Uterus (tissue), 2 donors: ENCODE data around the gene MCOLN2.

Experiments
- POLR2A ChIP-seq, 2 donors: fragments of 450-650 bp; IDR thresholded peaks; one replicate each; pipeline ENCODE4 v1.6.1; 2016; ENCODE audit warnings: antibody characterized with exemption in 2 of 2, mild to moderate bottlenecking in 1 of 2, moderate library complexity in 1 of 2
- TF ChIP-seq, protein P1 (sequence below), 4 experiments: fragments of 200-600 bp in 2 of 4; fragments of 450-650 bp in 2 of 4; sonication (generic) in 2 of 4; IDR thresholded peaks; one replicate each; pipeline ENCODE4 v1.5.1; 2016 to 2019; ENCODE audit warnings: antibody characterized with exemption in 4 of 4, mild to moderate bottlenecking in 2 of 4, moderate library complexity in 1 of 4

DNA sequence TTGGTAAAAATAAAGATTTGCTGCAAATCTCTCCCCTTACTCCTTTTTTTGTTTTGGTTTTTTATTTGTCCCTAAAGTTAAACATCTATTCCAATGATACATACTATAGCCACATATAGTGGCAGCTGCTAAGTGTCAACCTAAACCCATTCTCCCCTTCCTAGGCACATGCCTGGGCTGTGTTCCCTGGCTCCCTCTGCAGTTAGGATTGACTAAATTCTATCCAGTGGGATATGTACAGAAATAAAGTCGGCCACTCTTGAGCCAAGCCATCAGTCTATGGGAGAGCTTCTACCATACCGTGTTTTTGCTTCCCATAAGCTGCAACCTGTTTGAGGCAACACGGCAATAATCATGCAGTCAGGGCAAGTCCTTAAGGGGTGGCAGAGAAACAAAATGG is 27.8 kb upstream of the MCOLN2 start:
- TF ChIP-seq, protein P1, sequence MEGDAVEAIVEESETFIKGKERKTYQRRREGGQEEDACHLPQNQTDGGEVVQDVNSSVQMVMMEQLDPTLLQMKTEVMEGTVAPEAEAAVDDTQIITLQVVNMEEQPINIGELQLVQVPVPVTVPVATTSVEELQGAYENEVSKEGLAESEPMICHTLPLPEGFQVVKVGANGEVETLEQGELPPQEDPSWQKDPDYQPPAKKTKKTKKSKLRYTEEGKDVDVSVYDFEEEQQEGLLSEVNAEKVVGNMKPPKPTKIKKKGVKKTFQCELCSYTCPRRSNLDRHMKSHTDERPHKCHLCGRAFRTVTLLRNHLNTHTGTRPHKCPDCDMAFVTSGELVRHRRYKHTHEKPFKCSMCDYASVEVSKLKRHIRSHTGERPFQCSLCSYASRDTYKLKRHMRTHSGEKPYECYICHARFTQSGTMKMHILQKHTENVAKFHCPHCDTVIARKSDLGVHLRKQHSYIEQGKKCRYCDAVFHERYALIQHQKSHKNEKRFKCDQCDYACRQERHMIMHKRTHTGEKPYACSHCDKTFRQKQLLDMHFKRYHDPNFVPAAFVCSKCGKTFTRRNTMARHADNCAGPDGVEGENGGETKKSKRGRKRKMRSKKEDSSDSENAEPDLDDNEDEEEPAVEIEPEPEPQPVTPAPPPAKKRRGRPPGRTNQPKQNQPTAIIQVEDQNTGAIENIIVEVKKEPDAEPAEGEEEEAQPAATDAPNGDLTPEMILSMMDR (IDR thresholded peaks at IDR 0.05), result no peak
- no peak for TF ChIP-seq POLR2A (IDR thresholded peaks at IDR 0.05)
